NB4 (cell line): ENCODE data around the gene MACROD2.

Experiments used
- DNase-seq: peaks from one replicate; pipeline ENCODE4 v3.0.0; 2010; ENCODE audit warnings: low read depth
- H3K4me3 ChIP-seq: one replicate; pipeline ENCODE4 v1.5.1; 2011; ENCODE audit warnings: mild to moderate bottlenecking, low read depth, low read length, moderate library complexity
- CTCF ChIP-seq: IDR thresholded peaks from one replicate; pipeline ENCODE4 v1.5.1; 2012; ENCODE audit warnings: low read depth, low read length
- MYC ChIP-seq: IDR thresholded peaks from 2 replicates; pipeline ENCODE4 v1.6.1; 2011; ENCODE audit warnings: low read depth, low read length
- POLR2A ChIP-seq: IDR thresholded peaks from 2 replicates; pipeline ENCODE4 v1.6.1; 2011; ENCODE audit warnings: mild to moderate bottlenecking; ENCODE audit not compliant: insufficient read length; ENCODE audit errors: extremely low read depth
- TF ChIP-seq, protein P1 (sequence below): IDR thresholded peaks from 2 replicates; pipeline ENCODE4 v1.6.1; 2011; ENCODE audit warnings: low read depth, low read length

MACROD2 gene

DNA sequence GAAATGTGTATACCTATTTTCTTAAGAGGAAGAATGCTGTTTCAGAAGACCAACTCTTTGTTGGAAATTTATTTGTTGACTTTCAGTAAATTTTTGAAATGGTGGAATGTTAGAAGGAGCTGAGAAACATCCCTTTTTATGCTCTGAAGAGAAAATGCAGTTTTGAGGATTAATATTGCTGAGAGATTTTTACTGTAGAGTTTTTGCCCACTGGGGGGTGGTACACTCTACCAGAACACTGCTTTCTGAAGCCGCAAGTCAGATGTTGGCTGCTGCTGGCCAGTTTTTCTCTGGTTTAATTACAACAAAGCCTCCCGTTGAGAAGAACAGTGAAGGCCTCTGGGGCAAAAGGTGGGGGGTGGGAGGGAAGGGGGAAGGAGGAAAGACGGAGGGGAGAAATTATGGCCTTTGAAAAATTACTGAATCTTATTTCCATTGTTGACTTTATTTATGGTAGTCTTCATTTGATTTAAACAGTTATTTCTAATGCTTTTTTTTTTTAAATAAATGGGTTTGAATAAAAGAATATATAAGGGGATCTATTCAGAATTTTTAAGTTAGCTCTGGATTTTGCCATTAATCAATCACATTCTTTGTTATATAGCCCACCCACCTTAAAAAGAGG is 339.1 kb downstream of the MACROD2 start:
- DNase-seq = peak; percentile 29
- peak; percentile 16 for TF ChIP-seq CTCF
- TF ChIP-seq, protein P1, sequence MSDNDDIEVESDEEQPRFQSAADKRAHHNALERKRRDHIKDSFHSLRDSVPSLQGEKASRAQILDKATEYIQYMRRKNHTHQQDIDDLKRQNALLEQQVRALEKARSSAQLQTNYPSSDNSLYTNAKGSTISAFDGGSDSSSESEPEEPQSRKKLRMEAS = no peak
- TF ChIP-seq MYC = no peak
- no peak for TF ChIP-seq POLR2A
- no peak overlapping the region for H3K4me3 ChIP-seq

- TF ChIP-seq CTCF = no peak
- no peak for TF ChIP-seq POLR2A
- TF ChIP-seq MYC = no peak
- TF ChIP-seq, protein P1 = no peak
- H3K4me3 ChIP-seq = no peak overlapping the region
- no peak for DNase-seq
Observed at GRCh38 chr20:14335052-14335451, 339.7 kb downstream of the MACROD2 start.

DNA sequence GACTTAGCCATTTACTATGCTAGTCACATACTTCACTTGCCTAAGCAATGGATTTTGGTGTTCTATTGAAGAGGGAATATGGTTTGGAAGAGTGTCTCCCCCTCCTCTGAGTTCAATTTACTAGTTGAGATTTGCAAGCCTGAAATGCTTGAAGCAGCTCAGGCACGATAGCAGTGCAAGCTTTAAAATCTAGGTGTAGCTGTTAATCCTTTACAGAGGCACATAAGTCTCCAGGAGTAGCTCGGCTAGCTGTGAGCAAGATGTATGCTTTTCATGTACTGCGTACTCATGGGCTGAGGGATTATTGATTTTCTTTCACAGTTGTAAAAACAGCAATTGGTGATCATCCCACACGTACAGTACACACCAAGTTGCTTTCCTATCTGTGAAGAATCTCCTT is 341.4 kb downstream of the MACROD2 start:
- TF ChIP-seq, protein P1 = no peak
- TF ChIP-seq MYC = no peak
- no peak for TF ChIP-seq POLR2A
- TF ChIP-seq CTCF = no peak
- DNase-seq = no peak
- H3K4me3 ChIP-seq = no peak overlapping the region

- no peak within 1 kb of the TSS for H3K4me3 ChIP-seq
- DNase-seq = peak; percentile 77
- TF ChIP-seq POLR2A (no peak), CTCF (peak; percentile 67)
Observed at GRCh38 chr20:14337400-14338171, 342.3 kb downstream of the MACROD2 start, which contains the start of gene FLRT3. Gene FLRT3, minus strand, starts transcription at chr20:14337612. Its CDS starts 10,106 bp downstream, at chr20:14327506.

GRCh38 chr20:14341801-14342200 is 346.5 kb downstream of the MACROD2 start:
- TF ChIP-seq, protein P1 = no peak
- TF ChIP-seq CTCF = no peak
- no peak for TF ChIP-seq POLR2A
- no peak for TF ChIP-seq MYC
- DNase-seq = no peak
- H3K4me3 ChIP-seq = no peak overlapping the region
